ENCODE results near the gene BMP8A.

- no peak for TF ChIP-seq POLR2A (IDR thresholded peaks at IDR 0.05; ENCODE audit: low read depth, low read length)
- TF ChIP-seq TAF1 (IDR thresholded peaks at IDR 0.05; ENCODE audit: low read depth, low read length) = no peak
- no peak for TF ChIP-seq POLR2AphosphoS5 (IDR thresholded peaks at IDR 0.05; ENCODE audit: low read depth, low read length)
- TF ChIP-seq POU2F2 (IDR thresholded peaks at IDR 0.05; ENCODE audit: low read depth, low read length) = no peak
- no peak for TF ChIP-seq SPI1 (IDR thresholded peaks at IDR 0.05; ENCODE audit: low read depth, low read length)
- TF ChIP-seq PAX5 (IDR thresholded peaks at IDR 0.05; ENCODE audit: insufficient read depth, low read length, severe bottlenecking) = no peak
Observed at GRCh38 chr1:39567302-39567701, 75.9 kb downstream of the BMP8A start.
